Measurements from ENCODE around the gene RFPL2.
A peak's percentile ranks its signal among the peaks of the same experiment; 100 is the strongest.
"Not testable (repeated sequence)": the region's sequence is repeated elsewhere in the genome, so short reads cannot be mapped to it uniquely, and the experiment has no call there.

Gene RFPL2

GRCh38 chr22:32150647-32151046 is 54.2 kb downstream of the RFPL2 start:
- not testable (repeated sequence) for DNase-seq (ENCODE audit: low read depth); H3K4me3 ChIP-seq (ENCODE audit: low read length)

DNA sequence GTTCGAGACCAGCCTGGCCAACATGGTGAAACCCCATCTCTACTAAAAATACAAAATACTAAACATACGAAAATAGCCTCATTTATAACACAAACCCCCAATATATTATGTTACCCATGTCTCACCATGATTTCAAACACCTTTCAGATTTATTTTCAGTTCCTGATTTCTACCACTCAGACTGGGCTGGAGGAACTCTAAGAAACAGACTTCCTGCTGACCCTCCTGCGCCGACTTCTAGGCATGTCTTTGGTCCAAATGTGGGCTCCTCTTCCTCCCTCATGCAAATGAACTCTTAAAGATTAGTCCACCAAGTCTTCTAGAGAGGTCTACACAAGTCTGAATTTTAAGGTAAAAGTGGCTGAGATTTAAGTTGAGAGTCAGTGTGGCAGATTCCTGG is 56.5 kb downstream of the RFPL2 start:
- DNase-seq (ENCODE audit: low read depth); H3K4me3 ChIP-seq (ENCODE audit: low read length): not testable (repeated sequence)

DNA sequence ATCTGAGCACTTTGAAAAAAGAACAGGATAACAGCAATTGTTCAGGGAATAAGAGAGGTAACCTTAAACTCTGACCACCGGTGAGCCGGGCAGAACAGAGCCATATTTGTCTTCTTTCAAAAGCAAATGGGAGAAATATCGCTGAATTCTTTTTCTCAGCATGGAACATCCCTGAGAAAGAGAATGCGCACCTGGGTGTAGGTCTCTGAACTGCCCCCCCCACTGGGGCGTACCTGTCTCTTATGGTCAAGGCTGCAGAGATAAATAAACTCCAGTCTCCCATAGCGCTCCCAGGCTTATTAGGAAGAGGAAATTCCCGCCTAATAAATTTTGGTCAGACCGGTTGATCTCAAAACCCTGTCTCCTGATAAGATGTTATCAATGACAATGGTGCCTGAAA is 57.7 kb downstream of the RFPL2 start:
- not testable (repeated sequence) for DNase-seq (ENCODE audit: low read depth); H3K4me3 ChIP-seq (ENCODE audit: low read length)

DNA sequence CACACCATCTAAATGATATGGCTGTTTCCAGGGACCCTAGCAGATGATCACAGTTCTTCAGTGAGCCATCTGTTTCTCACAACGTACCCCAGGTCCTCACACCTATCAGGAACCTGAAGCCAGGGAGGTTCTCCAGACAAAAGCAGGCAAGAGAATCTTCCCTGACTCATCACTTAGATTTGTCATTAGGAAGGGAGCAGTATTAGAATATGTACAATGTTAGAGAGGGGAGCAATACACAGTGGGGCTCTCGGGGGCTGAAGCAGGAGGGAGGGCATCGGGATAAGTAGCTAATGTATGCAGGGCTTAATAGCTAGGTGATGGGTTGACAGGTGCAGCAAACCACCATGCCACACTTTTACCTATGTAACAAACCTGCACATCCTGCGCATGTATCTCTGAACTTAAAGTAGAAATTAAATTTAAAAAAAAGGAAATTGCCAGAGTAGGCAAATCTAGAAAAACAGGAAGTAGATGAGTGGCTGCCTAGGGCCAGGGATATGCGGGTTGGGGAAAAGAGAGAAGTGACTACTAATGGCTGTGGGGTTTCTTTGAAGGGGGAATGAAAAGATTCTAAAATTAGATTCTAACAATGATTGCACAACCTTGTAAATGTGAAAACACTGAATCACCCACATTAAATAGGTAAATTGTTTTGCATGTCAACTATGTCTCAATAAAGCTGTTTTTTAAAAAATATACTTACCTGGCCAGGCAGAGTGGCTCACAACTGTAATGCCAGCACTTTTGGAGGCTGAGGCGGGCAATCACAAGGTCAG is 60.2 kb downstream of the RFPL2 start:
- no peak overlapping the region for H3K4me3 ChIP-seq (ENCODE audit: low read length)
- no peak for DNase-seq (ENCODE audit: low read depth)
- TF ChIP-seq, protein P1, sequence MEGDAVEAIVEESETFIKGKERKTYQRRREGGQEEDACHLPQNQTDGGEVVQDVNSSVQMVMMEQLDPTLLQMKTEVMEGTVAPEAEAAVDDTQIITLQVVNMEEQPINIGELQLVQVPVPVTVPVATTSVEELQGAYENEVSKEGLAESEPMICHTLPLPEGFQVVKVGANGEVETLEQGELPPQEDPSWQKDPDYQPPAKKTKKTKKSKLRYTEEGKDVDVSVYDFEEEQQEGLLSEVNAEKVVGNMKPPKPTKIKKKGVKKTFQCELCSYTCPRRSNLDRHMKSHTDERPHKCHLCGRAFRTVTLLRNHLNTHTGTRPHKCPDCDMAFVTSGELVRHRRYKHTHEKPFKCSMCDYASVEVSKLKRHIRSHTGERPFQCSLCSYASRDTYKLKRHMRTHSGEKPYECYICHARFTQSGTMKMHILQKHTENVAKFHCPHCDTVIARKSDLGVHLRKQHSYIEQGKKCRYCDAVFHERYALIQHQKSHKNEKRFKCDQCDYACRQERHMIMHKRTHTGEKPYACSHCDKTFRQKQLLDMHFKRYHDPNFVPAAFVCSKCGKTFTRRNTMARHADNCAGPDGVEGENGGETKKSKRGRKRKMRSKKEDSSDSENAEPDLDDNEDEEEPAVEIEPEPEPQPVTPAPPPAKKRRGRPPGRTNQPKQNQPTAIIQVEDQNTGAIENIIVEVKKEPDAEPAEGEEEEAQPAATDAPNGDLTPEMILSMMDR (conservative IDR thresholded peaks at IDR 0.05; ENCODE audit: low read length) = no peak

- TF ChIP-seq, protein P1 (conservative IDR thresholded peaks at IDR 0.05; ENCODE audit: low read length) = no peak
- no peak for DNase-seq (ENCODE audit: low read depth)
- H3K4me3 ChIP-seq (ENCODE audit: low read length) = no peak overlapping the region
These were observed 62.3 kb downstream of the RFPL2 start for GRCh38 chr22:32142600-32142999.

GRCh38 chr22:32140688-32141087 is 64.2 kb downstream of the RFPL2 start:
- DNase-seq (ENCODE audit: low read depth); H3K4me3 ChIP-seq (ENCODE audit: low read length): not testable (repeated sequence)
- TF ChIP-seq, protein P1 (conservative IDR thresholded peaks at IDR 0.05; ENCODE audit: low read length) = peak; percentile 9; the same call in 1 of the 2 replicates
